A549 (cell line): ENCODE results near the gene TMEM174. TPM values are rescaled to one million over a fixed set of nuclear protein-coding genes. Genes with fewer than 3 reads are reported as not detected.

Experiments
- ATAC-seq, 2 experiments: fragments of 200-7000 bp in 1 of 2; fragments of >200 bp in 1 of 2; cut with Nextera tagmentation in 1 of 2; cut with Tn5 transposase in 1 of 2; 3 replicates each; pipeline versions ENCODE4 v1.8.0 to v1.9.1; 2018 to 2020; ENCODE audit warnings: mild to moderate bottlenecking in 1 of 2, moderate library complexity in 1 of 2
- CTCF ChIA-PET: fragments of 300-600 bp; sonication (Branson Sonifier 250); formaldehyde crosslinking; extraction: SDS; loops from one replicate; lab custom pipeline; 2021; ENCODE audit warnings: antibody characterized with exemption, inconsistent platforms; lab: Yijun Ruan, JAX
- POLR2A ChIA-PET: fragments of 350-600 bp; formaldehyde crosslinking; extraction: SDS; loops from one replicate; lab custom pipeline; 2021; ENCODE audit warnings: antibody characterized with exemption, inconsistent platforms; lab: Yijun Ruan, JAX
- DNase-seq, 2 experiments: peaks; one replicate each; pipeline versions ENCODE4 v3.0.0 to v3.0.0-alpha.2; 2011 to 2016; ENCODE audit warnings: low read depth in 1 of 2, low spot score in 1 of 2
- FAIRE-seq: peaks from 2 replicates; lab custom pipeline; 2011; peaks lifted over from hg19 to GRCh38; lab: Jason Lieb, UNC
- H3K27ac ChIP-seq, 2 experiments: fragments of >200 bp; sonication (Bioruptor Twin); formaldehyde crosslinking; 3 replicates each; pipeline ENCODE4 v1.5.1; 2016 to 2017
- H3K4me1 ChIP-seq: fragments of >200 bp; sonication (Bioruptor Twin); formaldehyde crosslinking; 3 replicates; pipeline ENCODE4 v1.6.1; 2016
- H3K4me2 ChIP-seq: fragments of >200 bp; sonication (Bioruptor Twin); formaldehyde crosslinking; 3 replicates; pipeline ENCODE4 v1.6.1; 2016
- H3K4me3 ChIP-seq: fragments of >200 bp; sonication (Bioruptor Twin); formaldehyde crosslinking; 3 replicates; pipeline ENCODE4 v1.5.1; 2016
- H3K9me3 ChIP-seq: fragments of >200 bp; sonication (Bioruptor Twin); formaldehyde crosslinking; 3 replicates; pipeline ENCODE4 v1.6.1; 2016
- ATOH8 ChIP-seq: fragments of 250-450 bp; sonication (Bioruptor Pico); IDR thresholded peaks from 2 replicates; pipeline ENCODE4 v1.5.0; 2020; ENCODE audit warnings: low read depth, mild to moderate bottlenecking, moderate library complexity
- CBX2 ChIP-seq: fragments of 200-600 bp; sonication (generic); IDR thresholded peaks from 2 replicates; pipeline ENCODE4 v1.6.1; 2016; ENCODE audit warnings: low read depth, mild to moderate bottlenecking, borderline replicate concordance
- CEBPB ChIP-seq, 2 experiments: fragments of >200 bp in 1 of 2; sonication (Bioruptor Twin) in 1 of 2; formaldehyde crosslinking in 1 of 2; IDR thresholded peaks; 2 replicates each; pipeline ENCODE4 v1.6.1; 2012 to 2016
- CHD2 ChIP-seq: fragments of 150-350 bp; IDR thresholded peaks from 2 replicates; pipeline ENCODE4 v1.6.1; 2014; ENCODE audit warnings: low read length; ENCODE audit not compliant: partially characterized antibody
- CHD4 ChIP-seq: fragments of 200-600 bp; sonication (generic); IDR thresholded peaks from 2 replicates; pipeline ENCODE4 v1.6.1; 2016; ENCODE audit warnings: antibody characterized with exemption, mild to moderate bottlenecking, borderline replicate concordance
- E2F6 ChIP-seq: IDR thresholded peaks from 2 replicates; pipeline ENCODE4 v1.6.1; 2012; ENCODE audit warnings: low read depth, borderline replicate concordance
- FOXS1 ChIP-seq: fragments of 250-450 bp; sonication (Bioruptor Pico); IDR thresholded peaks from 2 replicates; pipeline ENCODE4 v1.5.0; 2020; ENCODE audit warnings: mild to moderate bottlenecking, moderate library complexity
- HEYL ChIP-seq: fragments of 250-450 bp; sonication (Bioruptor Pico); IDR thresholded peaks from 2 replicates; pipeline ENCODE4 v1.8.0; 2021; ENCODE audit warnings: mild to moderate bottlenecking, moderate library complexity
- HMGXB4 ChIP-seq: fragments of 250-450 bp; sonication (Bioruptor Pico); IDR thresholded peaks from 2 replicates; pipeline ENCODE4 v1.5.0; 2021; ENCODE audit warnings: mild to moderate bottlenecking, moderate library complexity, borderline replicate concordance
- HOXA7 ChIP-seq: fragments of 250-450 bp; sonication (Bioruptor Pico); IDR thresholded peaks from 2 replicates; pipeline ENCODE4 v1.5.0; 2020; ENCODE audit warnings: mild to moderate bottlenecking, moderate library complexity
- HOXB5 ChIP-seq: fragments of 250-450 bp; sonication (Bioruptor Pico); IDR thresholded peaks from 2 replicates; pipeline ENCODE4 v1.5.0; 2020; ENCODE audit warnings: mild to moderate bottlenecking, moderate library complexity
- JUNB ChIP-seq: fragments of >200 bp; sonication (Bioruptor Twin); formaldehyde crosslinking; IDR thresholded peaks from 2 replicates; pipeline ENCODE4 v1.6.1; 2016
- KDM5A ChIP-seq: fragments of 200-600 bp; sonication (generic); IDR thresholded peaks from 2 replicates; pipeline ENCODE4 v1.6.1; 2016; ENCODE audit warnings: antibody characterized with exemption, mild to moderate bottlenecking
- MAFK ChIP-seq: fragments of 450-650 bp; IDR thresholded peaks from 2 replicates; pipeline ENCODE4 v1.6.1; 2014; ENCODE audit not compliant: partially characterized antibody
- MAX ChIP-seq: IDR thresholded peaks from 2 replicates; pipeline ENCODE4 v1.6.1; 2012
- NFE2L2 ChIP-seq: fragments of 150-350 bp; conservative IDR thresholded peaks from 2 replicates; pipeline ENCODE4 v1.6.1; 2014; ENCODE audit warnings: low read length
- PBX3 ChIP-seq: IDR thresholded peaks from 2 replicates; pipeline ENCODE4 v1.6.1; 2012
- POLR2AphosphoS2 ChIP-seq: conservative IDR thresholded peaks from 2 replicates; pipeline ENCODE4 v1.6.1; 2012; ENCODE audit warnings: low read length, improper control_type of control experiment, inconsistent platforms
- RCOR1 ChIP-seq: fragments of 150-350 bp; IDR thresholded peaks from 2 replicates; pipeline ENCODE4 v1.6.1; 2014; ENCODE audit warnings: antibody characterized with exemption, low read length, low read depth
- REST ChIP-seq: fragments of 200-600 bp; sonication (generic); IDR thresholded peaks from 2 replicates; pipeline ENCODE4 v1.6.1; 2016; ENCODE audit warnings: antibody characterized with exemption, mild to moderate bottlenecking, moderate library complexity
- RFX5 ChIP-seq: fragments of 450-650 bp; IDR thresholded peaks from 2 replicates; pipeline ENCODE4 v1.7.1; 2014; ENCODE audit warnings: antibody characterized with exemption, mild to moderate bottlenecking, moderate library complexity
- RNF2 ChIP-seq: fragments of 200-600 bp; sonication (generic); IDR thresholded peaks from 2 replicates; pipeline ENCODE4 v1.6.1; 2016; ENCODE audit warnings: low read depth, mild to moderate bottlenecking, antibody characterized with exemption, moderate library complexity, borderline replicate concordance
- SMC3 ChIP-seq: fragments of >200 bp; sonication (Bioruptor Twin); formaldehyde crosslinking; IDR thresholded peaks from 3 replicates; pipeline ENCODE4 v1.6.1; 2018; ENCODE audit warnings: inconsistent platforms
- TFCP2L1 ChIP-seq: fragments of 250-450 bp; sonication (Bioruptor Pico); IDR thresholded peaks from 2 replicates; pipeline ENCODE4 v1.5.0; 2021; ENCODE audit warnings: mild to moderate bottlenecking
- TP53 ChIP-seq: fragments of 250-450 bp; sonication (Bioruptor Pico); IDR thresholded peaks from 2 replicates; pipeline ENCODE4 v1.5.0; 2021; ENCODE audit warnings: mild to moderate bottlenecking, moderate library complexity
- ZNF302 ChIP-seq: fragments of 250-450 bp; sonication (Bioruptor Pico); IDR thresholded peaks from 2 replicates; pipeline ENCODE4 v1.9.0; 2021; ENCODE audit warnings: inconsistent platforms, mild to moderate bottlenecking, moderate library complexity
- WGBS: methylation state at CpG from one replicate; pipeline ENCODE4 v1.1.6; 2017; ENCODE audit errors: missing lambda C conversion rate; 5-methylcytosine and 5-hydroxymethylcytosine counted together
- polyA plus RNA-seq, 4 experiments: library from polyadenylated mRNA; depleted of rRNA in 3 of 4; stranded (reverse); fragments of >200 nt; fragmentation: RNase III in 1 of 4; extraction: RNeasy Plus Mini Kit Qiagen cat#74134 plus additional on column Dnase treatment in 1 of 4; gene quantifications; 2 replicates in 3 of 4; 3 replicates in 1 of 4; pipeline ENCODE4 v1.2.3, GENCODE V29; 2011 to 2017

Gene TMEM174
- polyA plus RNA-seq, 2 of the 4 experiments (the other 2 are of a cell fraction), result not detected

- no peak overlapping the region for H3K4me2 ChIP-seq
- TF ChIP-seq CHD2 (no peak), ATOH8 (no peak), E2F6 (no peak), ZNF302 (CRISPR knock-in tag) (no peak), NFE2L2 (no peak), HMGXB4 (CRISPR knock-in tag) (no peak), REST (no peak), FOXS1 (no peak), RFX5 (no peak), CHD4 (no peak), HOXA7 (CRISPR knock-in tag) (no peak), POLR2AphosphoS2 (no peak), CEBPB (IDR thresholded peaks at IDR 0.05) (no peak), KDM5A (no peak), MAX (no peak), RCOR1 (no peak)
- peaks cover 8% of the 10 kb centered on the region; the same call in 2 of the 3 replicates for H3K4me1 ChIP-seq
- ChIA-PET POLR2A (no interaction called here), CTCF (interaction anchor here (1.9 to 2.9 kb wide), 2 partner anchors 9 to 259 kb away, joined by 7 read pairs; no protein-coding TSS in a partner anchor)
- H3K27ac ChIP-seq, result no peak overlapping the region
- no peak for DNase-seq
- no peak for ATAC-seq
- H3K4me3 ChIP-seq, result no peak overlapping the region
- no peaks in the 10 kb centered on the region for H3K9me3 ChIP-seq
- 60% methylated on average over 4 of the region's 4 CpGs for WGBS
- FAIRE-seq, result no peak
These were observed 19.4 kb downstream of the TMEM174 start for GRCh38 chr5:73192370-73192769.

- ChIA-PET POLR2A (no interaction called here), CTCF (interaction anchor here (0.6 to 2.9 kb wide), 3 partner anchors 8 to 258 kb away, joined by 3 to 7 read pairs (median 7); no protein-coding TSS in a partner anchor)
- peaks cover 8% of the 10 kb centered on the region; the same call in 2 of the 3 replicates for H3K4me1 ChIP-seq
- TF ChIP-seq HEYL (CRISPR knock-in tag) (no peak), PBX3 (no peak), TP53 (CRISPR knock-in tag) (no peak), HOXB5 (no peak), RCOR1 (no peak), CHD4 (no peak), TFCP2L1 (CRISPR knock-in tag) (no peak), CBX2 (no peak), JUNB (no peak), MAFK (no peak), RNF2 (no peak), ZNF302 (CRISPR knock-in tag) (no peak), SMC3 (no peak)
- no peak overlapping the region for H3K4me2 ChIP-seq
- no peak overlapping the region for H3K4me3 ChIP-seq
- no peaks in the 10 kb centered on the region for H3K9me3 ChIP-seq
- H3K27ac ChIP-seq, result no peak overlapping the region
- DNase-seq, result no peak
- WGBS, result 42% methylated on average over 4 of the region's 4 CpGs
- FAIRE-seq, result no peak
- no peak for ATAC-seq
These were observed 20.6 kb downstream of the TMEM174 start for GRCh38 chr5:73193592-73193991.
